ENCODE data around the gene ZNF552.
"Not testable (repeated sequence)": the region's sequence is repeated elsewhere in the genome, so short reads cannot be mapped to it uniquely, and the experiment has no call there.

The ZNF552 gene

GRCh38 chr19:57810410-57811295 is 4.1 kb downstream of the ZNF552 start:
- H3K27me3 ChIP-seq (ENCODE audit: insufficient read depth, low read length, poor library complexity); H3K9ac ChIP-seq (ENCODE audit: low read length); H3K18ac ChIP-seq (ENCODE audit: low read length); H3K36me3 ChIP-seq (ENCODE audit: control insufficient read depth, insufficient read depth, low read length); H3K23ac ChIP-seq (ENCODE audit: low read length); H3K4me1 ChIP-seq (ENCODE audit: control insufficient read depth, low read depth, low read length); H3K4me3 ChIP-seq (ENCODE audit: low read length); H2BK5ac ChIP-seq (ENCODE audit: low read length); H4K5ac ChIP-seq (ENCODE audit: low read length); H3K4ac ChIP-seq (ENCODE audit: low read depth, low read length); H4K8ac ChIP-seq (ENCODE audit: low read depth, low read length); H2BK15ac ChIP-seq (replicated peaks; ENCODE audit: low read depth); H3K4me2 ChIP-seq (ENCODE audit: low read length); H2AK5ac ChIP-seq (ENCODE audit: low read length); H2BK120ac ChIP-seq (ENCODE audit: low read depth, low read length); H3K56ac ChIP-seq (ENCODE audit: low read length): not testable (repeated sequence)
- H3K79me2 ChIP-seq (ENCODE audit: control insufficient read depth, insufficient read depth, low read length), result peaks cover 32% of the 10 kb centered on the region
- H3K27ac ChIP-seq (ENCODE audit: low read depth, low read length), result peak overlapping the region; percentile 13
- DNase-seq, result peak; percentile 95
- peaks cover 13% of the 10 kb centered on the region for H3K79me1 ChIP-seq (ENCODE audit: low read length)
- no CpG with 5 or more reads among the region's 17 CpGs for WGBS (ENCODE audit: extremely low coverage, insufficient coverage, low lambda C conversion rate)

- no peak overlapping the region for H2BK120ac ChIP-seq (ENCODE audit: low read depth, low read length)
- no peak overlapping the region for H4K5ac ChIP-seq (ENCODE audit: low read length)
- no peak overlapping the region for H2AK5ac ChIP-seq (ENCODE audit: low read length)
- H2BK15ac ChIP-seq (replicated peaks; ENCODE audit: low read depth), result no peak overlapping the region
- peaks cover 3% of the 10 kb centered on the region for H3K4me1 ChIP-seq (ENCODE audit: control insufficient read depth, low read depth, low read length)
- no peak overlapping the region for H2BK5ac ChIP-seq (ENCODE audit: low read length)
- no peak overlapping the region for H3K27ac ChIP-seq (ENCODE audit: low read depth, low read length)
- H3K27me3 ChIP-seq (ENCODE audit: insufficient read depth, low read length, poor library complexity), result no peaks in the 10 kb centered on the region
- no peak overlapping the region for H3K4ac ChIP-seq (ENCODE audit: low read depth, low read length)
- H3K79me1 ChIP-seq (ENCODE audit: low read length), result peaks cover 11% of the 10 kb centered on the region
- no peak overlapping the region for H3K4me3 ChIP-seq (ENCODE audit: low read length)
- no peak overlapping the region for H3K4me2 ChIP-seq (ENCODE audit: low read length)
- no peak for DNase-seq
- H3K79me2 ChIP-seq (ENCODE audit: control insufficient read depth, insufficient read depth, low read length), result peaks cover 15% of the 10 kb centered on the region
- no peak overlapping the region for H3K18ac ChIP-seq (ENCODE audit: low read length)
- no peak overlapping the region for H4K8ac ChIP-seq (ENCODE audit: low read depth, low read length)
- H3K56ac ChIP-seq (ENCODE audit: low read length), result no peak overlapping the region
- peaks cover 5% of the 10 kb centered on the region for H3K36me3 ChIP-seq (ENCODE audit: control insufficient read depth, insufficient read depth, low read length)
- no peak overlapping the region for H3K23ac ChIP-seq (ENCODE audit: low read length)
- WGBS (ENCODE audit: extremely low coverage, insufficient coverage, low lambda C conversion rate), result no CpG with 5 or more reads among the region's 2 CpGs
- H3K9ac ChIP-seq (ENCODE audit: low read length), result no peak overlapping the region
Measured at GRCh38 chr19:57807541-57807940, 7.2 kb downstream of the ZNF552 start.

GRCh38 chr19:57803594-57804325 is 11.0 kb downstream of the ZNF552 start:
- no peak overlapping the region for H2BK15ac ChIP-seq (replicated peaks; ENCODE audit: low read depth)
- peak overlapping the region; percentile 85 for H3K56ac ChIP-seq (ENCODE audit: low read length)
- no peaks in the 10 kb centered on the region for H3K27me3 ChIP-seq (ENCODE audit: insufficient read depth, low read length, poor library complexity)
- H3K23ac ChIP-seq (ENCODE audit: low read length), result peak overlapping the region; percentile 80
- H3K4me3 ChIP-seq (ENCODE audit: low read length), result peak overlapping the region; percentile 52
- H3K4ac ChIP-seq (ENCODE audit: low read depth, low read length), result peak overlapping the region; percentile 98
- WGBS (ENCODE audit: extremely low coverage, insufficient coverage, low lambda C conversion rate), result no CpG with 5 or more reads among the region's 19 CpGs
- H3K18ac ChIP-seq (ENCODE audit: low read length), result peak overlapping the region; percentile 89
- H3K79me2 ChIP-seq (ENCODE audit: control insufficient read depth, insufficient read depth, low read length), result peaks cover 4% of the 10 kb centered on the region
- peak; percentile 96 for DNase-seq
- peak overlapping the region; percentile 72 for H3K4me2 ChIP-seq (ENCODE audit: low read length)
- peaks cover 6% of the 10 kb centered on the region for H3K79me1 ChIP-seq (ENCODE audit: low read length)
- H3K4me1 ChIP-seq (ENCODE audit: control insufficient read depth, low read depth, low read length), result peaks cover 13% of the 10 kb centered on the region
- H2BK120ac ChIP-seq (ENCODE audit: low read depth, low read length), result peak overlapping the region; percentile 75
- no peak overlapping the region for H4K8ac ChIP-seq (ENCODE audit: low read depth, low read length)
- no peak overlapping the region for H2AK5ac ChIP-seq (ENCODE audit: low read length)
- H3K36me3 ChIP-seq (ENCODE audit: control insufficient read depth, insufficient read depth, low read length), result peaks cover 4% of the 10 kb centered on the region
- peak overlapping the region; percentile 84 for H3K9ac ChIP-seq (ENCODE audit: low read length)
- H3K27ac ChIP-seq (ENCODE audit: low read depth, low read length), result peak overlapping the region; percentile 97
- H2BK5ac ChIP-seq (ENCODE audit: low read length), result peak overlapping the region; percentile 54
- no peak overlapping the region for H4K5ac ChIP-seq (ENCODE audit: low read length)

GRCh38 chr19:57803265-57803593 is 11.5 kb downstream of the ZNF552 start:
- no peak overlapping the region for H4K5ac ChIP-seq (ENCODE audit: low read length)
- no peak overlapping the region for H3K4me2 ChIP-seq (ENCODE audit: low read length)
- no peak for DNase-seq
- WGBS (ENCODE audit: extremely low coverage, insufficient coverage, low lambda C conversion rate), result no CpG with 5 or more reads among the region's 6 CpGs
- H2BK120ac ChIP-seq (ENCODE audit: low read depth, low read length), result no peak overlapping the region
- H3K79me1 ChIP-seq (ENCODE audit: low read length), result peaks cover 3% of the 10 kb centered on the region
- H3K23ac ChIP-seq (ENCODE audit: low read length), result no peak overlapping the region
- H2BK15ac ChIP-seq (replicated peaks; ENCODE audit: low read depth), result no peak overlapping the region
- H3K27me3 ChIP-seq (ENCODE audit: insufficient read depth, low read length, poor library complexity), result no peaks in the 10 kb centered on the region
- H3K9ac ChIP-seq (ENCODE audit: low read length), result peak overlapping the region; percentile 84
- no peak overlapping the region for H4K8ac ChIP-seq (ENCODE audit: low read depth, low read length)
- H3K4me1 ChIP-seq (ENCODE audit: control insufficient read depth, low read depth, low read length), result peaks cover 13% of the 10 kb centered on the region
- H3K56ac ChIP-seq (ENCODE audit: low read length), result peak overlapping the region; percentile 85
- peaks cover 4% of the 10 kb centered on the region for H3K79me2 ChIP-seq (ENCODE audit: control insufficient read depth, insufficient read depth, low read length)
- H3K4me3 ChIP-seq (ENCODE audit: low read length), result no peak overlapping the region
- H3K4ac ChIP-seq (ENCODE audit: low read depth, low read length), result no peak overlapping the region
- peak overlapping the region; percentile 89 for H3K18ac ChIP-seq (ENCODE audit: low read length)
- no peak overlapping the region for H2AK5ac ChIP-seq (ENCODE audit: low read length)
- no peak overlapping the region for H2BK5ac ChIP-seq (ENCODE audit: low read length)
- H3K27ac ChIP-seq (ENCODE audit: low read depth, low read length), result peak overlapping the region; percentile 97
- peaks cover 1% of the 10 kb centered on the region for H3K36me3 ChIP-seq (ENCODE audit: control insufficient read depth, insufficient read depth, low read length)

GRCh38 chr19:57802269-57802668 is 12.4 kb downstream of the ZNF552 start:
- Histone ChIP-seq H3K23ac (ENCODE audit: low read length) (no peak overlapping the region), H3K4me1 (ENCODE audit: control insufficient read depth, low read depth, low read length) (peaks cover 13% of the 10 kb centered on the region), H3K79me2 (ENCODE audit: control insufficient read depth, insufficient read depth, low read length) (peaks cover 2% of the 10 kb centered on the region), H3K56ac (ENCODE audit: low read length) (peak overlapping the region; percentile 42), H3K79me1 (ENCODE audit: low read length) (peaks cover 2% of the 10 kb centered on the region), H3K4me3 (ENCODE audit: low read length) (no peak overlapping the region), H3K9ac (ENCODE audit: low read length) (no peak overlapping the region), H4K8ac (ENCODE audit: low read depth, low read length) (no peak overlapping the region), H2BK120ac (ENCODE audit: low read depth, low read length) (no peak overlapping the region), H2BK15ac (replicated peaks; ENCODE audit: low read depth) (no peak overlapping the region), H3K4ac (ENCODE audit: low read depth, low read length) (no peak overlapping the region), H3K18ac (ENCODE audit: low read length) (no peak overlapping the region), H3K27me3 (ENCODE audit: insufficient read depth, low read length, poor library complexity) (no peaks in the 10 kb centered on the region), H2AK5ac (ENCODE audit: low read length) (no peak overlapping the region), H3K27ac (ENCODE audit: low read depth, low read length) (no peak overlapping the region), H3K4me2 (ENCODE audit: low read length) (no peak overlapping the region), H4K5ac (ENCODE audit: low read length) (no peak overlapping the region), H2BK5ac (ENCODE audit: low read length) (no peak overlapping the region), H3K36me3 (ENCODE audit: control insufficient read depth, insufficient read depth, low read length) (no peaks in the 10 kb centered on the region)
- WGBS (ENCODE audit: extremely low coverage, insufficient coverage, low lambda C conversion rate), result no CpG with 5 or more reads among the region's 4 CpGs
- DNase-seq, result peak; percentile 60
